GM12872 (cell line): ENCODE results near the gene ARIH2.

Experiments
- CTCF ChIP-seq: IDR thresholded peaks from 3 replicates; pipeline ENCODE4 v1.5.1; 2011; ENCODE audit warnings: low read depth, mild to moderate bottlenecking, low read length, moderate library complexity; ENCODE audit not compliant: insufficient read depth

The ARIH2 gene

GRCh38 chr3:48950051-48950450 lies 31.4 kb downstream of the ARIH2 start:
- TF ChIP-seq CTCF, result no peak

GRCh38 chr3:48951764-48952163 lies 33.1 kb downstream of the ARIH2 start:
- TF ChIP-seq CTCF, result no peak

GRCh38 chr3:48952510-48953118 lies 34.0 kb downstream of the ARIH2 start:
- peak; percentile 68 for TF ChIP-seq CTCF

- no peak for TF ChIP-seq CTCF
Measured at GRCh38 chr3:48957006-48957705, 38.5 kb downstream of the ARIH2 start.

GRCh38 chr3:48960841-48961413 lies 42.3 kb downstream of the ARIH2 start:
- TF ChIP-seq CTCF, result no peak

- TF ChIP-seq CTCF, result no peak
Measured at GRCh38 chr3:48962340-48962739, 43.7 kb downstream of the ARIH2 start.

GRCh38 chr3:48962939-48963338 lies 44.3 kb downstream of the ARIH2 start:
- TF ChIP-seq CTCF, result no peak
